Astrocyte (in vitro differentiated cells and primary cell): ENCODE measurements around the gene PYGM. TPM values are rescaled to one million over a fixed set of nuclear protein-coding genes. Genes with fewer than 3 reads are reported as not detected.

Experiments used
- DNase-seq: peaks from one replicate; pipeline ENCODE4 v3.0.0-alpha.2; 2010; ENCODE audit warnings: low read depth
- FAIRE-seq: peaks from 2 replicates; lab custom pipeline; 2011; peaks lifted over from hg19 to GRCh38; lab: Jason Lieb, UNC
- H2AFZ ChIP-seq: 2 replicates; pipeline ENCODE4 v1.6.0; 2012; ENCODE audit warnings: low read depth, low read length, inconsistent platforms
- H3K27ac ChIP-seq: 2 replicates; pipeline ENCODE4 v1.5.1; 2011; ENCODE audit warnings: low read depth, low read length, inconsistent platforms
- H3K27me3 ChIP-seq: 2 replicates; pipeline ENCODE4 v1.6.0; 2011; ENCODE audit warnings: low read length, inconsistent platforms; ENCODE audit not compliant: insufficient read depth
- H3K36me3 ChIP-seq: 2 replicates; pipeline ENCODE4 v1.5.1; 2011; ENCODE audit warnings: low read length, inconsistent platforms; ENCODE audit not compliant: insufficient read depth
- H3K4me1 ChIP-seq: 2 replicates; pipeline ENCODE4 v1.5.1; 2011; ENCODE audit warnings: low read length, inconsistent platforms; ENCODE audit not compliant: insufficient read depth
- H3K4me2 ChIP-seq: 2 replicates; pipeline ENCODE4 v1.6.0; 2012; ENCODE audit warnings: low read length, inconsistent platforms
- H3K4me3 ChIP-seq: 2 replicates; pipeline ENCODE4 v1.5.1; 2011; ENCODE audit warnings: low read depth, mild to moderate bottlenecking, low read length, inconsistent platforms; ENCODE audit not compliant: insufficient read depth
- H3K79me2 ChIP-seq: 2 replicates; pipeline ENCODE4 v1.6.0; 2012; ENCODE audit warnings: mild to moderate bottlenecking, low read length, inconsistent platforms; ENCODE audit not compliant: insufficient read depth
- H3K9ac ChIP-seq: 2 replicates; pipeline ENCODE4 v1.6.0; 2012; ENCODE audit warnings: mild to moderate bottlenecking, low read length, inconsistent platforms
- H3K9me3 ChIP-seq: 2 replicates; pipeline ENCODE4 v1.5.1; 2012; ENCODE audit warnings: low read depth, mild to moderate bottlenecking, low read length, inconsistent platforms; ENCODE audit not compliant: insufficient read depth
- H4K20me1 ChIP-seq: 2 replicates; pipeline ENCODE4 v1.6.0; 2012; ENCODE audit warnings: low read length, inconsistent platforms; ENCODE audit not compliant: insufficient read depth
- H3K27ac Mint-ChIP-seq: one replicate; pipeline ENCODE4 v1.8.0; 2021; ENCODE audit warnings: mild to moderate bottlenecking, mixed read lengths; ENCODE audit not compliant: unreplicated experiment
- H3K27me3 Mint-ChIP-seq: one replicate; pipeline ENCODE4 v1.8.0; 2021; ENCODE audit warnings: low read depth, mixed read lengths; ENCODE audit not compliant: unreplicated experiment
- H3K36me3 Mint-ChIP-seq: one replicate; pipeline ENCODE4 v1.8.0; 2021; ENCODE audit warnings: low read depth, mixed read lengths; ENCODE audit not compliant: unreplicated experiment
- H3K4me1 Mint-ChIP-seq: one replicate; pipeline ENCODE4 v1.8.0; 2021; ENCODE audit warnings: low read depth, mixed read lengths; ENCODE audit not compliant: unreplicated experiment
- H3K4me3 Mint-ChIP-seq: one replicate; pipeline ENCODE4 v1.8.0; 2021; ENCODE audit warnings: mild to moderate bottlenecking, moderate library complexity, mixed read lengths; ENCODE audit not compliant: unreplicated experiment
- H3K9me3 Mint-ChIP-seq: one replicate; pipeline ENCODE4 v1.8.0; 2021; ENCODE audit warnings: mild to moderate bottlenecking, mixed read lengths; ENCODE audit not compliant: unreplicated experiment
- CTCF ChIP-seq: IDR thresholded peaks from 2 replicates; pipeline ENCODE4 v1.5.1; 2011; ENCODE audit warnings: low read depth, mild to moderate bottlenecking, inconsistent platforms, low read length, moderate library complexity; ENCODE audit not compliant: insufficient read depth
- EZH2 ChIP-seq: IDR thresholded peaks from 2 replicates; pipeline ENCODE4 v1.6.1; 2012; ENCODE audit warnings: mild to moderate bottlenecking, low read length, inconsistent platforms; ENCODE audit not compliant: insufficient read depth
- total RNA-seq: library from RNA; stranded (reverse); gene quantifications from 2 replicates; pipeline ENCODE4 v1.2.1, GENCODE V29; 2021

The PYGM gene
- total RNA-seq, 1 donor from 2014 or later, result 0.68 TPM

DNA sequence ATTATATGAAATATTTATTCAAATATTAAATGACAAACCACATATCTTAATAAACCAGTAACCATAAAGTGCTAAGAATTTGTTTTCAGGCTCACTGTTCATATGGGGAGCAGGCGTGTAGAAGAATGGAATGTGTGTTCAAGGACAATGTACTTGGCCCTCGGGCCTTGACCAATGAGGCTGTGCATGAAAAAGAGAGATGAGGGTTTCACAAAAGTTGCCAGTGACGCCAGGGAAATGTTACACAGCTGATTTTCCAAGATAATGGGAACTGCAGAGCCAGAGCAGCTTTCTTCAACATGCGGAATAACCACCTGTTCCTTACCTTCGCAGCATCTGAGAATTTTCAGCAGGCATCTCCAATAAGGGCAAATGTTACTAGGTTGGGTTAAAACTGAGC lies 14.4 kb upstream of the PYGM start:
- H3K27me3 Mint-ChIP-seq, result no peaks in the 10 kb centered on the region
- Histone ChIP-seq H3K36me3 (peaks cover 73% of the 10 kb centered on the region), H3K79me2 (peaks cover 81% of the 10 kb centered on the region), H3K9ac (no peak overlapping the region), H3K27ac (no peak overlapping the region), H3K4me1 (peaks cover 13% of the 10 kb centered on the region), H3K4me2 (no peak overlapping the region), H2AFZ (no peak overlapping the region), H4K20me1 (peaks cover 84% of the 10 kb centered on the region), H3K4me3 (no peak overlapping the region), H3K9me3 (no peaks in the 10 kb centered on the region), H3K27me3 (no peaks in the 10 kb centered on the region)
- H3K27ac Mint-ChIP-seq, result no peak overlapping the region
- peaks cover 20% of the 10 kb centered on the region for H3K4me1 Mint-ChIP-seq
- no peaks in the 10 kb centered on the region for H3K9me3 Mint-ChIP-seq
- H3K36me3 Mint-ChIP-seq, result peaks cover 6% of the 10 kb centered on the region
- no peak overlapping the region for H3K4me3 Mint-ChIP-seq
- no peak for TF ChIP-seq CTCF
- no peak for TF ChIP-seq EZH2
- DNase-seq, result no peak
- FAIRE-seq, result no peak

GRCh38 chr11:64772303-64773018 lies 12.7 kb upstream of the PYGM start:
- no peaks in the 10 kb centered on the region for H3K27me3 Mint-ChIP-seq
- TF ChIP-seq CTCF (no peak), EZH2 (no peak)
- no peaks in the 10 kb centered on the region for H3K9me3 Mint-ChIP-seq
- Histone ChIP-seq H3K9ac (no peak overlapping the region), H3K27ac (no peak overlapping the region), H2AFZ (no peak overlapping the region), H4K20me1 (peaks cover 100% of the 10 kb centered on the region), H3K4me3 (no peak overlapping the region), H3K4me2 (no peak overlapping the region), H3K79me2 (peaks cover 90% of the 10 kb centered on the region), H3K9me3 (no peaks in the 10 kb centered on the region), H3K27me3 (no peaks in the 10 kb centered on the region), H3K4me1 (peaks cover 13% of the 10 kb centered on the region), H3K36me3 (peaks cover 89% of the 10 kb centered on the region)
- peaks cover 20% of the 10 kb centered on the region for H3K4me1 Mint-ChIP-seq
- peaks cover 10% of the 10 kb centered on the region for H3K36me3 Mint-ChIP-seq
- H3K27ac Mint-ChIP-seq, result no peak overlapping the region
- no peak for DNase-seq
- no peak overlapping the region for H3K4me3 Mint-ChIP-seq
- no peak for FAIRE-seq

DNA sequence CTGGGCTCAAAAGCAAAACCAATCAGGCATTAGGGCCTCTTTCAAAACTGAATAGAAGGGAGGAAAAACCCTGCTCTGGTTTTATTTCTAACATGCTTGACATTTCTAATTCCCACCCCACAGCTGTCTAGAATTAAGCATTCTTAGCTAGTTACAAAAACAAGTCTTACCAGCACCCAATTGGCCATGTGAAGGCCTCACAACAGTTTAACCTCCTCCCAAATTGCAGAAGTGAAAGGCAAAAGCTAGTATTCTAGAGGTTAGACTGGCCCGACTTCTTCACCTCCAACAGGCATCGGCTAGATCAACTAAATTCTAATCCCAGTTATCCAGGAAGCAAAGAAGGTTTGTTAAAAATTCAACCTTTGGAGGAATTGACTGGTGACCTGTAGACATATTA lies 12.1 kb upstream of the PYGM start:
- Mint-ChIP-seq H3K27ac (no peak overlapping the region), H3K4me1 (peaks cover 20% of the 10 kb centered on the region), H3K4me3 (no peak overlapping the region), H3K36me3 (peaks cover 9% of the 10 kb centered on the region), H3K27me3 (no peaks in the 10 kb centered on the region), H3K9me3 (no peaks in the 10 kb centered on the region)
- Histone ChIP-seq H3K79me2 (peaks cover 90% of the 10 kb centered on the region), H4K20me1 (peaks cover 100% of the 10 kb centered on the region), H3K9ac (no peak overlapping the region), H3K27ac (no peak overlapping the region), H3K4me3 (no peak overlapping the region), H3K4me1 (peaks cover 10% of the 10 kb centered on the region), H3K4me2 (no peak overlapping the region), H3K36me3 (peaks cover 93% of the 10 kb centered on the region), H2AFZ (no peak overlapping the region), H3K27me3 (no peaks in the 10 kb centered on the region), H3K9me3 (no peaks in the 10 kb centered on the region)
- DNase-seq, result no peak
- no peak for FAIRE-seq
- TF ChIP-seq EZH2 (no peak), CTCF (no peak)
